PFSK-1 (cell line): Measurements from ENCODE around the gene TMTC3.

Experiments
- FOXP2 ChIP-seq: optimal IDR thresholded peaks from 2 replicates; pipeline ENCODE3; 2011; ENCODE audit warnings: borderline replicate concordance, control low read depth, inconsistent platforms; ENCODE audit not compliant: insufficient read depth; ENCODE audit errors: extremely low read length, extremely low read depth
- POLR2AphosphoS5 ChIP-seq: IDR thresholded peaks from 2 replicates; pipeline ENCODE4 v1.6.1; 2012; ENCODE audit warnings: low read depth, mild to moderate bottlenecking, control low read depth, low read length, moderate library complexity
- SIN3A ChIP-seq: IDR thresholded peaks from 2 replicates; pipeline ENCODE4 v1.6.1; 2012; ENCODE audit warnings: mild to moderate bottlenecking, low read length, moderate library complexity, borderline replicate concordance; ENCODE audit not compliant: insufficient read depth
- TAF1 ChIP-seq: IDR thresholded peaks from 2 replicates; pipeline ENCODE4 v1.6.1; 2012; ENCODE audit warnings: low read length, control low read depth, borderline replicate concordance; ENCODE audit not compliant: insufficient read depth
- TF ChIP-seq, protein P1 (sequence below), 2 experiments: IDR thresholded peaks; 2 replicates each; pipeline versions ENCODE4 v1.6.1 to v1.8.0; 2011 to 2012; ENCODE audit warnings: low read depth in 2 of 2, low read length in 2 of 2, control low read depth in 1 of 2, inconsistent platforms in 1 of 2, mild to moderate bottlenecking in 1 of 2, moderate library complexity in 1 of 2; ENCODE audit not compliant: insufficient read depth in 1 of 2

TMTC3 gene

GRCh38 chr12:88194868-88195267 is 52.8 kb downstream of the TMTC3 start:
- no peak for TF ChIP-seq FOXP2
- TF ChIP-seq SIN3A, result no peak
- no peak for TF ChIP-seq POLR2AphosphoS5
- TF ChIP-seq, protein P1, sequence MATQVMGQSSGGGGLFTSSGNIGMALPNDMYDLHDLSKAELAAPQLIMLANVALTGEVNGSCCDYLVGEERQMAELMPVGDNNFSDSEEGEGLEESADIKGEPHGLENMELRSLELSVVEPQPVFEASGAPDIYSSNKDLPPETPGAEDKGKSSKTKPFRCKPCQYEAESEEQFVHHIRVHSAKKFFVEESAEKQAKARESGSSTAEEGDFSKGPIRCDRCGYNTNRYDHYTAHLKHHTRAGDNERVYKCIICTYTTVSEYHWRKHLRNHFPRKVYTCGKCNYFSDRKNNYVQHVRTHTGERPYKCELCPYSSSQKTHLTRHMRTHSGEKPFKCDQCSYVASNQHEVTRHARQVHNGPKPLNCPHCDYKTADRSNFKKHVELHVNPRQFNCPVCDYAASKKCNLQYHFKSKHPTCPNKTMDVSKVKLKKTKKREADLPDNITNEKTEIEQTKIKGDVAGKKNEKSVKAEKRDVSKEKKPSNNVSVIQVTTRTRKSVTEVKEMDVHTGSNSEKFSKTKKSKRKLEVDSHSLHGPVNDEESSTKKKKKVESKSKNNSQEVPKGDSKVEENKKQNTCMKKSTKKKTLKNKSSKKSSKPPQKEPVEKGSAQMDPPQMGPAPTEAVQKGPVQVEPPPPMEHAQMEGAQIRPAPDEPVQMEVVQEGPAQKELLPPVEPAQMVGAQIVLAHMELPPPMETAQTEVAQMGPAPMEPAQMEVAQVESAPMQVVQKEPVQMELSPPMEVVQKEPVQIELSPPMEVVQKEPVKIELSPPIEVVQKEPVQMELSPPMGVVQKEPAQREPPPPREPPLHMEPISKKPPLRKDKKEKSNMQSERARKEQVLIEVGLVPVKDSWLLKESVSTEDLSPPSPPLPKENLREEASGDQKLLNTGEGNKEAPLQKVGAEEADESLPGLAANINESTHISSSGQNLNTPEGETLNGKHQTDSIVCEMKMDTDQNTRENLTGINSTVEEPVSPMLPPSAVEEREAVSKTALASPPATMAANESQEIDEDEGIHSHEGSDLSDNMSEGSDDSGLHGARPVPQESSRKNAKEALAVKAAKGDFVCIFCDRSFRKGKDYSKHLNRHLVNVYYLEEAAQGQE (IDR thresholded peaks at IDR 0.05; ENCODE audit: insufficient read depth in 1 of 2, low read depth in 2 of 2, low read length in 2 of 2), result no peak
- TF ChIP-seq TAF1, result no peak

DNA sequence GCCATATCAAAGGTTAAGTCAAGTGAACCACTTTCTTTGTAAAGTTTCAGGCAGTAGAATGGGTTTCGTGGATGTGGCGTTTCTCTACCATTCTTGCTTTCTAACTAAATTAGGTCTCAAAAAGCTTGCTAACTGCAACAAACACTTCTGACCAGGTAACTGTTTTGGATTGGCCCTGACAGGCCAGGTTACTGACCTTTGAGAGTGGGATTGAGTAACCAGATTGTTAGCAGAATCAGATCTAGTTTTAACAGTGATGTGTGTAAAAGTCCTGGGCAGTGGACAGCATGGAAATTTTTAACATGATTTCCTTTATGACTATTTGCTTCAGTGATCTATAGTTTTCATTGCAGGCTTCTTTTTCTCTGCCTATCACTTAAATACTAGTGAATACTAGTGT is 57.9 kb downstream of the TMTC3 start:
- TF ChIP-seq POLR2AphosphoS5, result no peak
- TF ChIP-seq, protein P1 (IDR thresholded peaks at IDR 0.05; ENCODE audit: insufficient read depth in 1 of 2, low read depth in 2 of 2, low read length in 2 of 2), result no peak
- TF ChIP-seq SIN3A, result no peak
- TF ChIP-seq FOXP2, result no peak
- TF ChIP-seq TAF1, result no peak

- TF ChIP-seq SIN3A, result no peak
- TF ChIP-seq POLR2AphosphoS5, result no peak
- TF ChIP-seq, protein P1 (IDR thresholded peaks at IDR 0.05; ENCODE audit: insufficient read depth in 1 of 2, low read depth in 2 of 2, low read length in 2 of 2), result no peak
- TF ChIP-seq TAF1, result no peak
- TF ChIP-seq FOXP2, result no peak
Measured at GRCh38 chr12:88202500-88202899, 60.4 kb downstream of the TMTC3 start.

DNA sequence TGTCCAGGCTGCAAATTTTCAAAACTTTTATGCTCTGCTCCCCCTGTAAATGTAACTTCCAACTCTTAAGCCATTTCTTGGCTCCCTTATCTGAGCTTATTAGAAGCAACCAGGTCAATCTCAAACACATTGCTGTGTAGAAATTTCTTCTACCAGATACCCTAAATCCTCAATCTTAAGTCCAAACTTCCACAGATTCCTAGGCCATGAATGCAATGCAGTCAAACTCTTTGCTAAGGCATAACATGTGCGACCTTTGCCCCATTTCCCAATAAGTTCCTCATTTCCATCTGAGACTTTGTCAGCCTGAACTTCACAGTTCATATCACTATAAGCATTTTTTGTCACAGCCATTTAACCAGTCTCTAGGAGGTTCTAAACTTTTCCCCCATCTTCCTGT is 64.5 kb downstream of the TMTC3 start:
- TF ChIP-seq TAF1 (no peak), FOXP2 (no peak), SIN3A (no peak), POLR2AphosphoS5 (no peak)
- TF ChIP-seq, protein P1 (IDR thresholded peaks at IDR 0.05; ENCODE audit: insufficient read depth in 1 of 2, low read depth in 2 of 2, low read length in 2 of 2), result no peak

DNA sequence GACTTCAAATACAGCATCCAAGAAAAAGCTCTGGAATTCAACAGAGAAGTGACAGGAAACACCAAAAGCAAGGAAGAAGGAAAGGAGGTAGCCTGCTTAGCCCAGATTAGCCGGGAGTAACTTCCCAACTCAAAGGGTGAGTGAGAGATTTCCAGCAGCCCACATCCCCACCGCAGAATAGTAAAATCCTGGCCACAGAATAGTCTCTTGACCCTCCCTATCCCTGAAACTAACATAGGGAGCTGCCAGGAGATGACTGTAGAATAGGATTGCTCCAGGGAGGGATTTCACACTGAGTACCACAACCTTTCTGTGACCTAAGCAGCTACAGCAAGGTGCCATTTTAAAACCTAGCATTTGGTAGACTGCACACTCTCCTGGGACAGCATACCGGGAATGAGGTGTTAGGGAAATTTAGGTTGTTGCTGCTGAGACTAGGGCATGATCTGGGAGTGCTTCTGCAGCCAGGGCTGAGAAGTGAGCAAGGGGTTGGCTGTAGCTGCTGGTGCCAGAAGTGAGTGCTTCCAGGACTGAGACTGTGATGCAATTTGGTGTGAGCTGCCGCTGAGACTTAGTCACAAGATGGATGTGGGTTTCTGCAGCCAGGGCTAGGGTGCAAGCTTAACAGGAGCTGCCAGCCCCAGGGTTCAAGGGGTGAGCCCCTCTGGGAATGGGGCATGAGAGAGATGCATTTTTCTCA is 66.0 kb downstream of the TMTC3 start:
- no peak for TF ChIP-seq POLR2AphosphoS5
- TF ChIP-seq FOXP2, result no peak
- TF ChIP-seq, protein P1 (IDR thresholded peaks at IDR 0.05; ENCODE audit: insufficient read depth in 1 of 2, low read depth in 2 of 2, low read length in 2 of 2), result no peak
